ENCODE measurements around the gene CELF5.

The CELF5 gene

DNA sequence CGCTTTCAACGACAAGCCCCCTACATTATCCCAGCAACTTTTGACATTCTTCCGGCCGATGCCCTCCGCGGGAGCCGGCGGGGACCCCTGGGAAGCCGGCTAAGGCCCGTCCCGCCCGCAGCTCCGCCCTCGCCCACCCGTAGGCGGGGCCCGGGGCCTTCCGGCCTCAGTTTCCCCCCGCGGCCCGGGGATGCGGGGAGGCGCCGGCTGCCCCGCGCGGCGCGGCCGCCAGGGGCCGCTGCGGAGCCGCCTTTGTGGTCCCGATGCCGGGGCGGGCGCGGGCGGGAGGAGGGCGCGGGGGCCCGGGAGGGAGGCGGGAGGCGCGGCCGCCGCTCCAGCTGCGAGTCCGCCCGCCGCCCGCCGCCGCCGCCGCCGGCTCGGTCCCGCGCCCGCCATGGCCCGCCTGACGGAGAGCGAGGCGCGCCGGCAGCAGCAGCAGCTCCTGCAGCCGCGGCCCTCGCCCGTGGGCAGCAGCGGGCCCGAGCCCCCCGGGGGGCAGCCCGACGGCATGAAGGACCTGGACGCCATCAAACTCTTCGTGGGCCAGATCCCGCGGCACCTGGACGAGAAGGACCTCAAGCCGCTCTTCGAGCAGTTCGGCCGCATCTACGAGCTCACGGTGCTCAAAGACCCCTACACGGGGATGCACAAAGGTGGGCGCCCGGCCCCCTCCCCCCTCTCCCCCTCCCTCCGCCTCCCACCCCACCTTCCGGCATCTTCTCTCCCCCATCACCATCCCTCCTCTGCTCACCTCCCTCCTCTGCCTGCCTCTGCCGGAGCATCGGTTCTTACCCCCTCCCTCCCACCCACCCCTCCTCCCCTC is at the start of gene CELF5:
Gene CELF5 (plus strand): TSS at position 316 of the 823 bp plus-strand sequence. CDS start 79 bp downstream, at position 395.
- no peak for DNase-seq (ENCODE audit: low read depth)

DNA sequence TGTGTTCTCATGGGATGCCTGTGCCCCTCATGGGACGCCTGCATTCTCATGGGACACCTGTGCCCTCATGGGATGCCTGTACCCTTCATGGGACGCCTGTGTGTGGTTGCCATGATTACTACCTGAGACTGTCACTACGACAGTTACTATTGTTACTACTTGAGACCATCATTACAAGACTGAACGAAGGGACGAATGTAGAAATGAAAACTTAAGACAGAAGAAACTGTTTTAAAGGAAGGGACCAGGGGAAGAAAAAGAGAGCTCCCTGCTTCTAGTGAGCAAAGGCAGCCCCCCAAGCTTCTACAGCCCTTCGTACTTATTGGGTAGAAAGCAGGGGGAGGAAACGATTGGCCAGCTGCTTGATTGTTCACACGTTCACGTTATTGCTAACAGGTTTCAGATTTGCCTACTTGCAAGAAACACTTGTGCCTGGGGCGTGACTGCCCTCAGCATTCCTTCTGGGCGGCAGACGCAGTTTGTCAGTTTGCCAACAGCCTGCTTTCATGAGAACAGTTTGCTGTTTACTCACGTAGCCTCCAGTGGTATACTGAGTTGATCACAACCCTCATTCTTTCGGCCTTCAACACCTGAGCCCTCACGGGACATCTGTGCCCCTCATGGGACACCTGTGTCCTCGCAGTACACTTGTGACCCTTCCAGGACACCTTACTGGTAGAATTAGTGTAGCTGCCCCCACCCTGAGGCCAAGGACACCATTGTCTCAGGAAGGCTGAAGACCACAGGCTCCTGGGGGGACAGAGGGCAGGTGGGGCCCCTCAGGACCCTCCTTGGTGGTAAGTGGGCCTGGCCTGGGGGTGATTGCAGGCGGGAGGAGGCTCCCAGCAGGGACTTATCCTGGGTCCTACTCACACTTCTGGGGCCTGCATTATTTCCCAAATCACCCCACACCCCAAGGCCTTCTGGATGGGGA is 48.4 kb upstream of the CELF5 start:
- DNase-seq (ENCODE audit: low read depth): no peak

DNA sequence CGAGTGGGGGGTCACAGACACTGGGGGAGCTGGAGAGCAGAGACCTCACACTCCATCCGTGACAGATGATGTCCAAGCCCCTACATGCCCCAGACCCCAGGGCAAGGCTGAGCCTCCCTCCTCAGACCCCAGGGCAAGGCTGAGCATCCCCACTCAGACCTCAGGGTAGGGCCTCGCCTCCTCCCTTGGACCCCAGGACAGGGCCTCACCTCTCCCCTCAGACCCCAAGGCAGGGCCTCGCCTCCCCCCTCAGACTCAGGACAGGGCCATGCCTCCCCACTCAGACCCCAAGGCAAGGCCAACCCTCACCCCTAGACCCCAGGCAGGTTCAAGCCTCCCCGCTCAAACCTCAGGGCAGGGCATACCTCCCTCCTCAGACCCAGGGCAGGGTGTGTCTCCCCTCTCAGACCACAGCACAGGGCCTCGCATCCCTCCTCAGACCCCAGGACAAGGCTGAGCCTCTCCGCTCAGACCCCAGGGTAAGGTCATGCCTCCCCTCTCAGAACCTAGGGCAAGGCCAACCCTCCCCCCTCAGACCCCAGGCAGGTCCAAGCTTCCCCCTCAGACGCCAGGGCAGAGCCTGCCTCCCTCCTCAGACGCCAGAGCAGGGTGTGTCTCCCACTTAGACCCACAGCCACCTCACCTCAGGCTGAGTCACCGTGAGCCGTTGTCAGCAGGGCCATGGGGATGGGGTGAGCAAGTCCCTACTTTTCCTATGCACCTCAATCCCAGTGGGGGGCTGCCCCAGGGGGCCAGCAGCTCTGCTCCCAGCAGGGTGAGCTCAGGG is 47.6 kb upstream of the CELF5 start:
- DNase-seq (ENCODE audit: low read depth): no peak

DNA sequence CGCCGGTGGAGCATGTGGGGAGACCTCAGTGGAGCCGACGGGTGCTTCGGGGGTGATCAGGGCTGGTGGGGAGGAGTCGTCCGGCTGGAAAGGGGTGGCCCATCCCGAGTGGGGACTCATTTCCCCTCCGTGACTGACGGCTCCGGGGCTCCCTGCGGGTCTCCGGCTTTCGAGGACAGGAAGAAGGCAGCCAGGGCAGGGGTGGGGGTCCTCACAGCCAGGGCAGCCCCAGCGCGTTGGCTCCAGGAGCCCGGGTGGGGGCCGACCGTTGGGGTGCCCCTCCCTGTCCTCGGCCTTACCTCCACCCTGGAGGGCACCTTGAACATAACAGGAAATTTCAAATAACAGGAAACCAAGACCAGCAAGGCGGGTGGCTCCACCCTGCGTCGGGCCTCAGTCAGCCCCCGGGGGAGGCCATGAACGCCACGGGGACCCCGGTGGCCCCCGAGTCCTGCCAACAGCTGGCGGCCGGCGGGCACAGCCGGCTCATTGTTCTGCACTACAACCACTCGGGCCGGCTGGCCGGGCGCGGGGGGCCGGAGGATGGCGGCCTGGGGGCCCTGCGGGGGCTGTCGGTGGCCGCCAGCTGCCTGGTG is 46.0 kb upstream of the CELF5 start, which contains the start of gene S1PR4:
Gene S1PR4 (plus strand): TSS at position 393 of the 596 bp plus-strand sequence. CDS start 24 bp downstream, at position 417.
- DNase-seq (ENCODE audit: low read depth): no peak

DNA sequence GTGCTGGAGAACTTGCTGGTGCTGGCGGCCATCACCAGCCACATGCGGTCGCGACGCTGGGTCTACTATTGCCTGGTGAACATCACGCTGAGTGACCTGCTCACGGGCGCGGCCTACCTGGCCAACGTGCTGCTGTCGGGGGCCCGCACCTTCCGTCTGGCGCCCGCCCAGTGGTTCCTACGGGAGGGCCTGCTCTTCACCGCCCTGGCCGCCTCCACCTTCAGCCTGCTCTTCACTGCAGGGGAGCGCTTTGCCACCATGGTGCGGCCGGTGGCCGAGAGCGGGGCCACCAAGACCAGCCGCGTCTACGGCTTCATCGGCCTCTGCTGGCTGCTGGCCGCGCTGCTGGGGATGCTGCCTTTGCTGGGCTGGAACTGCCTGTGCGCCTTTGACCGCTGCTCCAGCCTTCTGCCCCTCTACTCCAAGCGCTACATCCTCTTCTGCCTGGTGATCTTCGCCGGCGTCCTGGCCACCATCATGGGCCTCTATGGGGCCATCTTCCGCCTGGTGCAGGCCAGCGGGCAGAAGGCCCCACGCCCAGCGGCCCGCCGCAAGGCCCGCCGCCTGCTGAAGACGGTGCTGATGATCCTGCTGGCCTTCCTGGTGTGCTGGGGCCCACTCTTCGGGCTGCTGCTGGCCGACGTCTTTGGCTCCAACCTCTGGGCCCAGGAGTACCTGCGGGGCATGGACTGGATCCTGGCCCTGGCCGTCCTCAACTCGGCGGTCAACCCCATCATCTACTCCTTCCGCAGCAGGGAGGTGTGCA is 45.3 kb upstream of the CELF5 start:
- DNase-seq (ENCODE audit: low read depth): no peak

DNA sequence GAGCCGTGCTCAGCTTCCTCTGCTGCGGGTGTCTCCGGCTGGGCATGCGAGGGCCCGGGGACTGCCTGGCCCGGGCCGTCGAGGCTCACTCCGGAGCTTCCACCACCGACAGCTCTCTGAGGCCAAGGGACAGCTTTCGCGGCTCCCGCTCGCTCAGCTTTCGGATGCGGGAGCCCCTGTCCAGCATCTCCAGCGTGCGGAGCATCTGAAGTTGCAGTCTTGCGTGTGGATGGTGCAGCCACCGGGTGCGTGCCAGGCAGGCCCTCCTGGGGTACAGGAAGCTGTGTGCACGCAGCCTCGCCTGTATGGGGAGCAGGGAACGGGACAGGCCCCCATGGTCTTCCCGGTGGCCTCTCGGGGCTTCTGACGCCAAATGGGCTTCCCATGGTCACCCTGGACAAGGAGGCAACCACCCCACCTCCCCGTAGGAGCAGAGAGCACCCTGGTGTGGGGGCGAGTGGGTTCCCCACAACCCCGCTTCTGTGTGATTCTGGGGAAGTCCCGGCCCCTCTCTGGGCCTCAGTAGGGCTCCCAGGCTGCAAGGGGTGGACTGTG is 44.6 kb upstream of the CELF5 start:
- DNase-seq (ENCODE audit: low read depth): no peak

DNA sequence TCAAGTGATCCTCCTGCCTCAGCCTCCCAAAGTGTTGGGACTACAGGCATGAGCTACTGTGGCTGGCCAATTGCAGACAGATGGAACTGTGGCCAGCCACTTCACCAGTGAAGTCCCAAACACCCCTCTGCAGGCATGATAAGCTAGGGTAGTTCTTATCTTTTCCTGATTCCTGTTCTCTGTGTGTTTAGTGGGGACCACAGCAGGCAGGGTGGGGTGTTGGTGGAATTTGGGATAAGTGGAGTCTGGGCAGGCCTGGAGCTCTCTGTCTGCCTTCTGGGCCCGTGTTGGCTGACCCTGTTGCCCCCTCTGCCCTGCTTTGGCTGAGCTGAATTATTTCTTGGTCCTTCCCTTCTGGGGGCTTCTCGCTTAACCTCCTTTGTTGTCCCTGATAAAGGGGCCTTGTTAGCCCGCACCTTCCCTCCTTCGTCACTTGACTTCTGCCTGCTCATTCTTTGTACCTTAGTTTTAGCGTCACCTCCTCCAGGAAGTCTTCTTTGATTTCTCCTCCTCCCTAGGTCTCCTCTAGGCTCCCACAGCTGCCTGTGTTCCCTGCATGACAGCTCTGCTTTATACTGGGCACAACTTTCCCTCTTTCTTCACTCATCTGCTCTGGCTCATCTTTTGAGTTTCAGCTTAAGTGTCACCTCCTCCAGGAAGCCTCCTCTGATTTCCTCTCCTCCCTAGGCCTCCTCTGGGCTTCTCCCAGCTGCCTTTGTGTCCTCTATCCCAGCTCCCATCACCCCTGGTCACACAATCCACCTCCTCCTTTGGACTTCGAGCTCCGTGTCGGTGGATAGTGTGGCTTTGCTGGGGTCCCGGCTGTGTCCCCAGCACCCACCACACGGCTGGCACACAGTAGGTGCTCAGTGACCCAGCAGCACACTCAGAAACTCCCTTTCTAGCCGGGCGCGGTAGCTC is 40.5 kb upstream of the CELF5 start:
- DNase-seq (ENCODE audit: low read depth): peak; percentile 95

DNA sequence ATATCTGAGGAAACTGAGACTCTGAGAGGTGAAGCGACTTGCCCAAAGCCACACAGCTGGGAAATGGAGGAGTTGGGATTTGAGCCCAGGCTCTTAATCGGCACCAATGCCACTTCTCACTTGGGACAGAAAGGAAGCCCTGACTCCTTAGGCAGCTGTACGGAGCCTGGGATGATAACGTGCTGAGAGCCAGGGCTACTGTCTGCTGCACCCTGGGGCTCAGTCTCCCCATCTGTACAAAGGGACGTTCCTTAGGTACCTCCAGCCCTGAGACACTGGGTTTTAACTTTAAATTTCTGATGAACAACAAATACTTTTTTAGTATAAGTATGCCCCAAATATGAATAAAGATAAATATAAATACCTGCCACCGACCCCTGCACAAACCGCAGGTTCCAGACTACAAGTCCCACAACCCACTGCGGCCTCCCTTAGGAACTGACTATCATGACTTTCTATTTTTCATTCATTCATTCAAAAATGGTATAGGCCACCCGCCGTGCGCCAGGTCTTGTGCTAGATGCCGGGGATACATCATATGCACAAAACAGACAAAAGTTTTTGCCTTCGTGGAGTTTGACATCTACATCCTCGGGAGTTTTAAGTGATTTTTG is 39.5 kb upstream of the CELF5 start:
- DNase-seq (ENCODE audit: low read depth): no peak

DNA sequence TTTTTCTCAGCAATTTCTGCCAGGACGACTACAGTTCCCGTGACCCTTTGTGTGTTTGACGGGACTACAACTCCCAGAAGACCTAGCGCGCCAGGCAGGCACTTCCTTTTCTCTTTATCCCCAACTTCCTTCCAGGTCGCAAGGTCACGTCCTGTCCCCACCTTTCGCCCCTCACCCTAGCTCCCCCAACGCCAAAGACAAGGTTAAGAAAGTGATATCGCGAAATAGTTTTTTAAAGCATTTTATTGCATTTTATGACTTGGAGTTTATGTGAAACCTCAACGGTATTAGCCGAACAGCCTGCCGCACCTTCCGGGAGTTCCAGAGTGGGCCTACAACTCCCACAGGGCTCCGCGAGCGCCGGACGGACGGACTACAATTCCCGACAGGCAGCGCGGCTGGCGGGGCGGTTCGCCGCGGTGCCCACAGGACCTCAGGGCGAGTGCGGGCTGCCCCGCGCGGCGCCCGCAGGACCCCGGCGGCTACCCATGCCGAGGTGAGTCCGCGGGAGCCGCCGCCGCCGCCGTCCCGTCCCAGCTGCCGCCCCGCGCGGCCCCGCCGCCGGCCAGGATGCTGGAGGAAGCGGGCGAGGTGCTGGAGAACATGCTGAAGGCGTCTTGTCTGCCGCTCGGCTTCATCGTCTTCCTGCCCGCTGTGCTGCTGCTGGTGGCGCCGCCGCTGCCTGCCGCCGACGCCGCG is 38.9 kb upstream of the CELF5 start, which contains the start of gene NCLN:
Gene NCLN (plus strand): TSS at position 470 of the 699 bp plus-strand sequence. CDS start 101 bp downstream, at position 571.
- peak; percentile 84 for DNase-seq (ENCODE audit: low read depth)

DNA sequence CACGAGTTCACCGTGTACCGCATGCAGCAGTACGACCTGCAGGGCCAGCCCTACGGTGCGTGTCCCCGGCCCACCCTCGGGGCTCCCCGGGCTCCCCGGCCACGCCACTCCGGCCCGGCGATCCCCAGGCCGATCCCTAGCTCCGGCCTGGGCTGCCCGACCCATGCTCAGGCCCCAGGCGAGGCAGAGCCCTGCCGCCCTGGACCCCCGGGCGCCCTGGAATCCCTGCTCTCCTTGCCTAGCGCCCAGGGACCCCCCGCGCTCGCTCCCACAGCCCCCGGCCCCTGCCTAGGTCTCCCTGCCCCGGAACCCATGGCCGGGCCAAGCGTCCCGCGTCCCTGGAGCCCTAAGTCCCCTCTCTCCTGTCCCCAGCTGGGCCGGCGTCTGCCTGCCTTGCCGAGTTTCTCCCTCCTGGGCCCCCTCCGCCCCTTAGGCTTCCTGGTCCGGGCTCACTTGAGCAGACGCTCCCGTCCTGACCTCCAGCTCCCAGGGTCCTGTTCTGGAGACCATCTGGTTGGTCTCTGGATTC is 38.2 kb upstream of the CELF5 start:
- no peak for DNase-seq (ENCODE audit: low read depth)

DNA sequence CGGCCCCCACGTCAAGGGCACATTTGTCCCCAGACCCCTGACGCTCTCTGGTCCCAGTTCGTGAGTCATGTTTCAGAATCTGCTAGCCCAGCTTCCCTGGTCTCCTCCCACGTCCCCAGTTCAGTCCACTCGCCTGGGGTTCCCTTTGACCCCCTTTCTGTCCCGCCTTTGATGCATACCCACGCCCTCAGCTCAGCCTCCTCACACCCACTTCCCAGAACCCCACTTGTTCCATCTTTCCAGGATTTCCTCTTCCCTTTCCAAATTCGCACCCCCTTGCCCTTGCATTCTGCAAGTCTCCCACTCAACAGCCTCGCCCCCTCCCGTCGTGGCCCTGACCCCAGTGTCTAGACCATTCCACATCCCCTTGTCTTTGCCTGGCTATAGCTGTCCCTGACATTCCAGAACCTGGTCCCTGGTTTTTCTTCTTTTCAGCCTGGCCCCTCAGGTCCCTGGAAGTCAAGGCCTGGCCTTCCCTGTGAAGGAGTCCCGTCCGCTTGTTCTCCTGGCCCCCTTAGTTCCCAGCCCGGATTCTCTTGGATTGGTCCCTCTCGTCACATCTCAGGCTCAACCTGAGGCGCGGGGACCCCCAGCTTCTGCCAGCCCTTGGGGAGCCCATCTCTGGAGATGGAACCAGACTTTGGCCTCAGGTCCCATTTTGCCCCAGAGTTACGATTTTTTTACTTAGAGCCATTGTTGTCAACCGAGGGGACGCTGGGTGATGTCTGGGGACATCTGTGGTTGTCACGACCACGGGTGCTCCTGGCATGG is 37.4 kb upstream of the CELF5 start:
- DNase-seq (ENCODE audit: low read depth): no peak

DNA sequence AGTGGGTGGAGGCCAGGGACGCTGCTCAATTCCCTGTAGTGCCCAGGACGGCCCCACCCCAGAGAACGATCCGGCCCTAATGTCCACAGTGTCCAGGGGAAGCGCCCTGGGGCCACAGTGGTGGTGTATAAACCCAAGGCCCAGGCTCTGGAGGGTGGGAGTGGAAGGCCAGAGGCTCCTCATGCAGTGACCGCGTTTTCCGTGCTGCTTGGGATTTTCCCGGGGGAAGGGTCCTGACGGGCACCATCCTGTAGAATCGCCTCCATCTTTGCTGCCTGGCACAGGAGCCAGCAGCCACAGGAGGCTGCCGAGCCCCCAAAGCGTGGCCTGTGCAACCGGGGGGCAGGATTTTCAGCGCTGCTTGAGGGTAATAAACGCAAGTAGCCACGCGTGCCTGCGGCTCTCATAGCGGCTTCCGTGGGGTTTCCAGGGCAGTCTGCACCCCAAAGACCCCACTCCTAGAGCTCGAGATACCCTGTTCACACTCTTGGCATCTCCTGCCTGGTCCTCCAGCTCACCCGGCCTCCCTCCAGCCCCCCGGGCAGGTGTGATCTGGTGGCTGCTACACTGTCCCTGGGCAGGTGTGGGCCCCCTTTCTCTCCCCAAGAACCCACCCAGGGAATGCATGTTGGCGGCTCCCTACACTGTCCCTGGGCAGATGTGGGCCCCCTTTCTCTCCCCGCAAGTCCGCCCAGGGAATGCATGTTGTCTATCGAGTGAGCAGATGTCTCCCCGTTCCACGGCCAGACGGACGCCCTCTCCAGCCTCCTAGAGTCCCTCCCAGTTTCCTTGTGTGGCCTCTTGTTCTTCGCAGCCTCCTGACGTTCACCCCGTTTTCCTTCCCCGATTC is 36.6 kb upstream of the CELF5 start:
- no peak for DNase-seq (ENCODE audit: low read depth)

DNA sequence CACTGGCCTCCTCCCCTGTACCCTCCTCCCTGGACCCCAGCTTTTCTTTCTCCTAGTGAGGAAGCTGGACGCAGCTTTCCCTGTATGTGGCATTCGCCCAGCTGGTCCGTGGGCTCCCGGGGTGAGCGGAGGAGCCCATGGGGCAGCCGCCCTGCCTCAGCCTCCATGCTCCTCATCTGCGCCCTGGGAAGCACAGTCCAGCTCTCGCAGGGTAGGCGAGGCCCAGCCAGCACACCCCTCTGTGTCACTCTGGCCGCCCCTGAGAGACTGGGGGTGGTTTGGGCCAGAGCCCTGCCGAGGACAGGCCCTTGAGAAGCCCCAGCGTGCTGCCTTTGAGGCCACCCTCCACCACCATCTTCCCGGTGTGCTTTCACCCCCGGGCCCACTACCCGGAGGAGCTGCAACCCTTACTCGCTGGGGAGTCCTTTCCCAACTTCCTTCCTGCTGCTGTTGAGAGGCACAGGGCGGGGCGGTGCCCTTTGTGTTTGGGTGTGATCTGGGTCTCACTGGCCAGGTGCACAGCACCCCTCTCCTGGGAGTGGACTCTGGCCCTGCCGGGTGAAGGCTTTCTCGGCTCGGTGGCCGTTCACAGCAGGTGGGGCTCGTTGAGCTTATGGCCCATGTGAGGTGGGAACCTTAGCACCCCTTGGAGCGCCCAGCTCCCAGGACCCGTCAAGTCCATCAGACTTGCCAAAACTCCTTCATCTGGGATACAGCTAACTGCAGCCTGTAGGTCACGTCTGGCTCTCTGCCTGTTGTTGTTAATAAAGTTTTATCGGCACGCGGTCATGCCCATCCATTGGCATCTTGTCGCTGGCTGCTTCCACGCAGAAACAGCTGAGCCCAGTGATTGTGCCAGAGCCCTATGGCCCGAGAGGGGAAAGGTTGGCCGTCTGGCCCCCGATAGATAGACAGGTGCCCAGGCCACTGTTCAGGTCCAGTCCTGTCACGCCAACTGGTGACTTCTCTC is 35.5 kb upstream of the CELF5 start:
- DNase-seq (ENCODE audit: low read depth): no peak

DNA sequence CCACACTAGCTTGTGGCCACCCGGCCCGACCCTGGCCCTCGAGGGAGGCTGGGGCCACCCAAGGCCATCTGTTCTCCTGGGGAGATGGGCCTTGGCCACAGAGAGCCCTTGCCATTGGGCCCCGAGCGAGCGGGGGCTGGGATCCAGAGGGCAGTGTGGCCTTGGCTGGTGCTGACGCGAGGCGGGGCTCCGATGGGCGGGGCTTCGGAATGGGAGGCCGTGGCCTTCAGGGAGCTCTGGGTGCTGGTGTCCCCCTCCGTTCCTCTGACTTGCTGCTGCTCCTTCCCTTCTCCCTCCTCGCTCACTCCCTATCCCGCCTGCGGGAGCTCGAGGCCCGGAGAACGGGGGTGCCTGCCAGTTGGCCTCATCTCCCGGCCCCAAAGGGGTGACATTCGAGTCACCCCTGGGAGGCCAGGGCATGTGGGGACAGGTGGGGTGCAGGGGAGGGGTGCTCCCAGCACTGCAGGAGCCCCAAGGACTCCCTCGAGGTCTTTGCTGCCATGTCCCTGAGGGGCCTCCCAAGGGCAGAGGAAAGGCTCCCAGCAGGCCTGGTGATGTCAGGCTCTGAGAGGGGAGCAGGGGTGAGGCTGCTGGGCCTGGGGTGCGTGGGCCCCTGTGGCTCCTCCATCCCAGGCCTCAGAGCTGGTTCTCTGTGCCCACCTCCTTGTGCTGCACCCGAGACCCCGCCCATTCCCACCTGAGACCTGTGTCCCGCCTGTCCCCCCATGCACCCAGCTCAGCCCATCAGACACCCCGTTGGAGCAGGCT is 34.6 kb upstream of the CELF5 start:
- no peak for DNase-seq (ENCODE audit: low read depth)
